Activated naive CD8-positive, alpha-beta T cell treated with anti-CD3 and anti-CD28 coated beads for 36 hours (primary cell): ENCODE measurements around the gene TRPM2. TPM values are rescaled to one million over a fixed set of nuclear protein-coding genes. Genes with fewer than 3 reads are reported as not detected.
"Not testable (repeated sequence)": the region's sequence is repeated elsewhere in the genome, so short reads cannot be mapped to it uniquely, and the experiment has no call there.

Experiments used
- DNase-seq: peaks from one replicate; pipeline ENCODE4 v3.0.0; 2021
- H3K27ac Mint-ChIP-seq: one replicate; pipeline ENCODE4 v1.8.0; 2022; ENCODE audit warnings: mild to moderate bottlenecking, moderate library complexity, mixed read lengths
- H3K27me3 Mint-ChIP-seq: one replicate; pipeline ENCODE4 v1.8.0; 2022; ENCODE audit warnings: mild to moderate bottlenecking, mixed read lengths
- H3K36me3 Mint-ChIP-seq: one replicate; pipeline ENCODE4 v1.8.0; 2021; ENCODE audit warnings: mild to moderate bottlenecking, mixed read lengths
- H3K4me1 Mint-ChIP-seq: one replicate; pipeline ENCODE4 v1.8.0; 2021; ENCODE audit warnings: mixed read lengths
- H3K4me3 Mint-ChIP-seq: one replicate; pipeline ENCODE4 v1.8.0; 2022; ENCODE audit warnings: mild to moderate bottlenecking, moderate library complexity, mixed read lengths
- H3K9me3 Mint-ChIP-seq: one replicate; pipeline ENCODE4 v1.8.0; 2022; ENCODE audit warnings: mixed read lengths
- total RNA-seq, 2 experiments: library from RNA; stranded (reverse); gene quantifications; one replicate each; pipeline ENCODE4 v1.2.3, GENCODE V29; 2021

Gene TRPM2
- total RNA-seq, 2 experiments from 2014 or later = 2.9 to 3.7 TPM

- Mint-ChIP-seq H3K4me3 (no peak overlapping the region), H3K4me1 (no peaks in the 10 kb centered on the region), H3K27ac (no peak overlapping the region), H3K36me3 (no peaks in the 10 kb centered on the region), H3K9me3 (no peaks in the 10 kb centered on the region), H3K27me3 (no peaks in the 10 kb centered on the region)
- DNase-seq = no peak
Observed at GRCh38 chr21:44473915-44474555, 120.6 kb downstream of the TRPM2 start.

- H3K27ac Mint-ChIP-seq = no peak overlapping the region
- no peak for DNase-seq
- H3K9me3 Mint-ChIP-seq = no peaks in the 10 kb centered on the region
- H3K4me1 Mint-ChIP-seq = no peaks in the 10 kb centered on the region
- H3K36me3 Mint-ChIP-seq = no peaks in the 10 kb centered on the region
- H3K4me3 Mint-ChIP-seq = no peak overlapping the region
- no peaks in the 10 kb centered on the region for H3K27me3 Mint-ChIP-seq
Observed at GRCh38 chr21:44475266-44475845, 121.9 kb downstream of the TRPM2 start.

GRCh38 chr21:44477131-44477530, 123.7 kb downstream of the TRPM2 start:
- H3K4me3 Mint-ChIP-seq = no peak overlapping the region
- no peak for DNase-seq
- H3K27me3 Mint-ChIP-seq = no peaks in the 10 kb centered on the region

GRCh38 chr21:44477712-44478111, 124.3 kb downstream of the TRPM2 start:
- Mint-ChIP-seq H3K9me3 (no peaks in the 10 kb centered on the region), H3K4me3 (no peak overlapping the region), H3K27ac (no peak overlapping the region), H3K27me3 (no peaks in the 10 kb centered on the region), H3K4me1 (no peaks in the 10 kb centered on the region), H3K36me3 (no peaks in the 10 kb centered on the region)
- no peak for DNase-seq

More at GRCh38 chr21:44477131-44477530, 123.7 kb downstream of the TRPM2 start:
- no peaks in the 10 kb centered on the region for H3K36me3 Mint-ChIP-seq
- no peaks in the 10 kb centered on the region for H3K9me3 Mint-ChIP-seq
- H3K27ac Mint-ChIP-seq = no peak overlapping the region
- H3K4me1 Mint-ChIP-seq = no peaks in the 10 kb centered on the region

GRCh38 chr21:44478124-44478800, 124.8 kb downstream of the TRPM2 start:
- no peak overlapping the region for H3K27ac Mint-ChIP-seq
- H3K36me3 Mint-ChIP-seq = no peaks in the 10 kb centered on the region
- no peaks in the 10 kb centered on the region for H3K4me1 Mint-ChIP-seq
- H3K9me3 Mint-ChIP-seq = no peaks in the 10 kb centered on the region
- DNase-seq = no peak
- no peaks in the 10 kb centered on the region for H3K27me3 Mint-ChIP-seq
- H3K4me3 Mint-ChIP-seq = no peak overlapping the region

GRCh38 chr21:44478801-44479167, 125.4 kb downstream of the TRPM2 start:
- H3K4me1 Mint-ChIP-seq = no peaks in the 10 kb centered on the region
- DNase-seq = no peak
- H3K9me3 Mint-ChIP-seq = no peaks in the 10 kb centered on the region
- H3K4me3 Mint-ChIP-seq = no peak overlapping the region
- no peaks in the 10 kb centered on the region for H3K27me3 Mint-ChIP-seq
- no peak overlapping the region for H3K27ac Mint-ChIP-seq
- no peaks in the 10 kb centered on the region for H3K36me3 Mint-ChIP-seq

GRCh38 chr21:44479556-44480199, 126.3 kb downstream of the TRPM2 start:
- H3K4me3 Mint-ChIP-seq, H3K9me3 Mint-ChIP-seq, H3K27me3 Mint-ChIP-seq, H3K27ac Mint-ChIP-seq, H3K4me1 Mint-ChIP-seq, H3K36me3 Mint-ChIP-seq: not testable (repeated sequence)
- DNase-seq = peak; percentile 34

GRCh38 chr21:44480200-44481053, 127.0 kb downstream of the TRPM2 start:
- no peaks in the 10 kb centered on the region for H3K9me3 Mint-ChIP-seq
- H3K4me1 Mint-ChIP-seq = peaks cover 2% of the 10 kb centered on the region
- DNase-seq = no peak
- no peaks in the 10 kb centered on the region for H3K27me3 Mint-ChIP-seq
- no peaks in the 10 kb centered on the region for H3K36me3 Mint-ChIP-seq
- H3K4me3 Mint-ChIP-seq = no peak overlapping the region
- H3K27ac Mint-ChIP-seq = no peak overlapping the region

GRCh38 chr21:44482581-44483287, 129.3 kb downstream of the TRPM2 start:
- DNase-seq = no peak
- Mint-ChIP-seq H3K9me3 (no peaks in the 10 kb centered on the region), H3K27ac (no peak overlapping the region), H3K4me1 (peaks cover 2% of the 10 kb centered on the region), H3K4me3 (no peak overlapping the region), H3K36me3 (no peaks in the 10 kb centered on the region), H3K27me3 (no peaks in the 10 kb centered on the region)

- H3K4me1 Mint-ChIP-seq = peaks cover 2% of the 10 kb centered on the region
- H3K27me3 Mint-ChIP-seq = no peaks in the 10 kb centered on the region
- H3K36me3 Mint-ChIP-seq = no peaks in the 10 kb centered on the region
- no peak overlapping the region for H3K27ac Mint-ChIP-seq
- no peaks in the 10 kb centered on the region for H3K9me3 Mint-ChIP-seq
- H3K4me3 Mint-ChIP-seq = no peak overlapping the region
- no peak for DNase-seq
Observed at GRCh38 chr21:44483288-44484237, 130.1 kb downstream of the TRPM2 start.

- Mint-ChIP-seq H3K4me3 (peak overlapping the region; percentile 77), H3K27ac (no peak overlapping the region), H3K27me3 (no peaks in the 10 kb centered on the region), H3K4me1 (peaks cover 2% of the 10 kb centered on the region), H3K36me3 (no peaks in the 10 kb centered on the region), H3K9me3 (no peaks in the 10 kb centered on the region)
- no peak for DNase-seq
Observed at GRCh38 chr21:44484498-44485253, 131.3 kb downstream of the TRPM2 start.

GRCh38 chr21:44485254-44485793, 131.9 kb downstream of the TRPM2 start:
- no peaks in the 10 kb centered on the region for H3K36me3 Mint-ChIP-seq
- H3K4me1 Mint-ChIP-seq = peaks cover 2% of the 10 kb centered on the region
- no peak overlapping the region for H3K27ac Mint-ChIP-seq
- H3K27me3 Mint-ChIP-seq = no peaks in the 10 kb centered on the region
- H3K9me3 Mint-ChIP-seq = no peaks in the 10 kb centered on the region
- H3K4me3 Mint-ChIP-seq = peak overlapping the region; percentile 77
- DNase-seq = peak; percentile 58

- no peaks in the 10 kb centered on the region for H3K9me3 Mint-ChIP-seq
- no peaks in the 10 kb centered on the region for H3K27me3 Mint-ChIP-seq
- H3K4me3 Mint-ChIP-seq = peak overlapping the region; percentile 77
- H3K4me1 Mint-ChIP-seq = peaks cover 2% of the 10 kb centered on the region
- DNase-seq = no peak
- no peaks in the 10 kb centered on the region for H3K36me3 Mint-ChIP-seq
- no peak overlapping the region for H3K27ac Mint-ChIP-seq
Observed at GRCh38 chr21:44485796-44486195, 132.4 kb downstream of the TRPM2 start.
